Left ventricle myocardium inferior (tissue), 1 donor: Measurements from ENCODE around the gene PDE4DIP. TPM values are rescaled to one million over a fixed set of nuclear protein-coding genes. Genes with fewer than 3 reads are reported as not detected.
"Not testable (repeated sequence)": the region's sequence is repeated elsewhere in the genome, so short reads cannot be mapped to it uniquely, and the experiment has no call there.

Experiments used
- DNase-seq: peaks from one replicate; pipeline ENCODE4 v3.0.0-alpha.2; 2020
- H3K27ac ChIP-seq: fragments of 200-600 bp; replicated peaks from 2 replicates; pipeline ENCODE4 v1.8.0; 2021
- H3K27me3 ChIP-seq: fragments of 200-600 bp; 2 replicates; pipeline ENCODE4 v1.8.0; 2021; ENCODE audit warnings: low read depth
- H3K36me3 ChIP-seq: fragments of 200-600 bp; 2 replicates; pipeline ENCODE4 v1.8.0; 2021
- H3K4me1 ChIP-seq: fragments of 200-600 bp; 2 replicates; pipeline ENCODE4 v1.8.0; 2021
- H3K4me3 ChIP-seq: fragments of 200-600 bp; 2 replicates; pipeline ENCODE4 v1.8.0; 2021; ENCODE audit warnings: mild to moderate bottlenecking, moderate library complexity
- H3K9me3 ChIP-seq: fragments of 200-600 bp; replicated peaks from 2 replicates; pipeline ENCODE4 v1.8.0; 2021
- intact Hi-C: fragments of 100-400 bp; cut with micrococcal nuclease; formaldehyde crosslinking; loops from one replicate; pipeline ENCODE4 v1.11.0; 2022
- total RNA-seq: library from RNA; stranded (reverse); fragmentation: NEBNext Ultra II Directional; extraction: Animal tissue kit (Norgen Biotek cat#: 25700); gene quantifications from one replicate; pipeline ENCODE4 v1.2.1, GENCODE V29; 2021
- donor health status: DM: no; HTN: yes; CAD: no; lungs with severe emphysema.

The PDE4DIP gene
- total RNA-seq, 1 donor from 2014 or later, result 2,016 TPM

- H3K4me1 ChIP-seq, H3K36me3 ChIP-seq, H3K9me3 ChIP-seq, DNase-seq, H3K27ac ChIP-seq, H3K27me3 ChIP-seq, H3K4me3 ChIP-seq, intact Hi-C loops: not testable (repeated sequence)
These were observed 9.1 kb downstream of the PDE4DIP start for GRCh38 chr1:148853363-148853762.

- H3K27me3 ChIP-seq, intact Hi-C loops, H3K27ac ChIP-seq, H3K9me3 ChIP-seq, H3K36me3 ChIP-seq, H3K4me3 ChIP-seq, H3K4me1 ChIP-seq, DNase-seq: not testable (repeated sequence)
These were observed 9.8 kb downstream of the PDE4DIP start for GRCh38 chr1:148854063-148854462.

DNA sequence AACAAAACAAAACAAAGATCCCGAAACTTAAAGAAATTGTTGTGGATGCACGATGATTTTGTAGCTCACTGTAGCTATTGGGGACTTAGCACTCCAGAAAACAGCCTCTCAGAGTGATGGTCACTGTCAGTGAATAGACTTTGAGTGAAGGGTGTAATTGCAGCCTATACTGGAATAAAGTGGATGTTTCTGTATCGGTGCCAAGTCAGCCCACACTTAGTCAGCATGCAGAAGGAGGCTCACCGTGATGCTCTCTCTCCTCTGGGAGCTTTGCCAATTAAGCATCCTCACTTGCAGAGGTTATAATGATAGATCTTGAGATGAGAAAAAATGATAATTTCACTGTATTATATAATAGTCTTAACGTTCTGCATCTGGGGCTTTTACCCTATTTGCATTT lies 11.1 kb downstream of the PDE4DIP start:
- intact Hi-C loops, H3K36me3 ChIP-seq, H3K9me3 ChIP-seq, H3K27ac ChIP-seq, H3K4me1 ChIP-seq, H3K4me3 ChIP-seq, DNase-seq, H3K27me3 ChIP-seq: not testable (repeated sequence)

DNA sequence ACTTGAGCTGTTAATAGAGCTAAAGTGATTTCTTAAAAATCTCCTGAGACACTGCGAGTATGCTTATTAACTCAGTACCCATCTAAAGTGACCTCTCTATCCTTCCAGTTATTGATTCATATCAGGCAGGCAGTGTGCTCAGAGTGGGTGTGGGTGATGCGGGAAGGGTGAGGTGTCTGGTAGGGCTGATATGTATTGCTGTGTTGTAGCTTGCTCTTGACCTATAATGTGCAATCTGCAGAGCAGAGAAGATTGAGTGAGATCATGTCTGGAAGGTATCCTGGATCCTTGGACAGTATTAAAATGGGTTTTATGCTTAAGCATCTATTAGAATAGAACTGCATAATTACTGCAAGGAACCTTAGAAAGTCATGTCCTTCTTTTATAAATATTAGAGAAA lies 15.8 kb downstream of the PDE4DIP start:
- H3K36me3 ChIP-seq, intact Hi-C loops, H3K4me3 ChIP-seq, H3K4me1 ChIP-seq, DNase-seq, H3K27ac ChIP-seq, H3K9me3 ChIP-seq, H3K27me3 ChIP-seq: not testable (repeated sequence)

DNA sequence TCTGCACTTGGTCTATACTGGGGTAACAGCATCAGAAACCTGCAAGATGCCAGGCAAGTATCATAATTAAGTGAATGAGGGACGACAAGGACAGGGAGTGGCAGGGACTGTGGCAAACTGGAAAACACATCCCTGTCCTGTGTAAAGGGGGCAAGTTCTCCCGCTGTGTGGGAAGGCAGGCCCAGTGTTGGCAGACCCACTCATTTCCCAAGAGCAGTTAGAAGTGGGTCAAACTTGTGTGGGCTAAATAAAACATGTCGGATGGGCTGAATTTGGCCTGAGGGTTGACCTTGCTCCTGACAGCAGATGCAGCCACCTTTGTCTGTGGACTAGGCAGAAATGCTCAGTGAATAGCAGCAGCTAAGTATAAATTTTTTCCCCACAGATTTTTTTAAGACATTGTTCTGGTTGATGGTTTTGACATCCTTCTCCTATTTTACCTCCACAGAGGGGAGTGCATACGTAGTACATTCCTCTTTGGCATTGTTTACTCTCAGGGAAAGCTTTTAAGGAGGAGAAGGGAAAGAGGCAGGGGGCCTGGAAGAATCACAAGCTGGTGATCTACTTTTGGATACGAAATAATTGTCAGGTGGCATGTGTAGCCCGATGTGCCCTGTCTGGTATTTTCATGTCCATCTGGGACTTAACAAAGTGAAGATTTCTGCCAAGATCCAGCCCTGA lies 16.5 kb downstream of the PDE4DIP start:
- H3K9me3 ChIP-seq, H3K27ac ChIP-seq, H3K4me3 ChIP-seq, DNase-seq, intact Hi-C loops, H3K4me1 ChIP-seq, H3K36me3 ChIP-seq, H3K27me3 ChIP-seq: not testable (repeated sequence)

DNA sequence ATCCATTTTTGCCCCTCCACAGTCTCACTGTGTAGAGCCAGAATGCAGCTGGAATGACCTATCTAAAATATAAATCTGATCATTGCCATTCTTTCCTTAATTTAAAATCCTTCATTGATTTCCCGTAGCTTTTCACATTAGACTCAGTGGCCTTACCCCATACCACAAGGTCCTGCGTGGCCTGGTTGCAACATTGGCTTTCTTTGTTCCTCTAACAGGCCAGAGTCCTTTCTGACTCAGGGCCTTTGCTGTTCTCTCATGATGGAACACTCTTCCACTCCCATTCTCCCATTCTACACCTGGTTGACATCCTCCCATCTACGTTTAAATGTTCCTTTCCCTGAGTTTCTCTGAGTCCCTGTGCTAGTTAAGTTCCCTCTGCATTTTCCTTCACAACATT lies 18.4 kb downstream of the PDE4DIP start:
- H3K27ac ChIP-seq, intact Hi-C loops, DNase-seq, H3K4me3 ChIP-seq, H3K27me3 ChIP-seq, H3K36me3 ChIP-seq, H3K9me3 ChIP-seq, H3K4me1 ChIP-seq: not testable (repeated sequence)

DNA sequence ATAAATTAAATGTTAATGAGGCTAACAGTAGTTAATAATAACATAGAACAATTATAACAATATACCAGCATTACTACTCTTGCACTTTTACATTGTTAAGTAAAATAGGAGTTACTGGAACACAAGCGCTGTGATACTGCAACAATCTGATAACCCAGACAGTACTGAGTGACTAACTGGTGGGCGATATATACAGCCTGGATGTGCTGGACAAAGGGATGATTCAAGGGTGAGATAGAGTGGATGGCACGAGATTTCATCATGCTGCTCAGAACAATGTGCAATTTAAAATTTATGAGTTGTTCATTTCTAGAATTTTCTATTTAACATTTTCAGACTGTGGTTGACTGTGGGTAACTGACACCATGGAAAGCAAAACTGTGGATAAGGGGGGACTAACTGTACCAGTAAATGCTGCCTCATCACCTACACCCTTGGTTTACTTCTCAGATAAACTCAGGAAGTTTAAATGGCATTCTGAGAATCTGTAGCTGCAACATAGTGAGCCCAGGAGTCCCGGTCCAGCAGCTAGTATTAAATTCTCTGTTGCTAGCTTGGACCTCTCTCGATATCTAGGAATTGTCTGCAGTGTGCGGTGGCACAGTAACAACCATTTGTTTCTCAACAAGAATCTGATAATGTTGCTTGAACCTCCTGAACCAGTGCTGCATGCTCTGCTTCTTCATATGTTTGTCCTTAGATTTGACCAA lies 24.9 kb downstream of the PDE4DIP start:
- H3K4me3 ChIP-seq, intact Hi-C loops, DNase-seq, H3K9me3 ChIP-seq, H3K4me1 ChIP-seq, H3K27ac ChIP-seq, H3K27me3 ChIP-seq, H3K36me3 ChIP-seq: not testable (repeated sequence)

DNA sequence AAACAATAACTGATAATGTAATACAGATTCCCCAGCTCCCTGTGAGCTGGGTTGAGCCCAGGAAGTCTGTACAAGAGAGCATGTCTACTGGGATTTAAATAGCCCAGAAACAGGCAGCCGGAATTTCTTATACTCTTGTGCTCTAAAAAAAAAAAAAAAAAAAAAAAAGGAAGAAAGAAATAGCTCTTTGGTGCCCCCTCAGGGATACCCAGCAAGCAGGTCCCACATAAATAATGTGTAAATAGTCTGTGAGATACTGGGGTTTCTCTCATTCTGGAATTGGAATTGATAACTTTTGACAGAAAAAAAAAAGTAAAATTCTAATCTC lies 25.4 kb downstream of the PDE4DIP start:
- H3K36me3 ChIP-seq, H3K27me3 ChIP-seq, H3K4me1 ChIP-seq, H3K4me3 ChIP-seq, DNase-seq, intact Hi-C loops, H3K9me3 ChIP-seq, H3K27ac ChIP-seq: not testable (repeated sequence)

DNA sequence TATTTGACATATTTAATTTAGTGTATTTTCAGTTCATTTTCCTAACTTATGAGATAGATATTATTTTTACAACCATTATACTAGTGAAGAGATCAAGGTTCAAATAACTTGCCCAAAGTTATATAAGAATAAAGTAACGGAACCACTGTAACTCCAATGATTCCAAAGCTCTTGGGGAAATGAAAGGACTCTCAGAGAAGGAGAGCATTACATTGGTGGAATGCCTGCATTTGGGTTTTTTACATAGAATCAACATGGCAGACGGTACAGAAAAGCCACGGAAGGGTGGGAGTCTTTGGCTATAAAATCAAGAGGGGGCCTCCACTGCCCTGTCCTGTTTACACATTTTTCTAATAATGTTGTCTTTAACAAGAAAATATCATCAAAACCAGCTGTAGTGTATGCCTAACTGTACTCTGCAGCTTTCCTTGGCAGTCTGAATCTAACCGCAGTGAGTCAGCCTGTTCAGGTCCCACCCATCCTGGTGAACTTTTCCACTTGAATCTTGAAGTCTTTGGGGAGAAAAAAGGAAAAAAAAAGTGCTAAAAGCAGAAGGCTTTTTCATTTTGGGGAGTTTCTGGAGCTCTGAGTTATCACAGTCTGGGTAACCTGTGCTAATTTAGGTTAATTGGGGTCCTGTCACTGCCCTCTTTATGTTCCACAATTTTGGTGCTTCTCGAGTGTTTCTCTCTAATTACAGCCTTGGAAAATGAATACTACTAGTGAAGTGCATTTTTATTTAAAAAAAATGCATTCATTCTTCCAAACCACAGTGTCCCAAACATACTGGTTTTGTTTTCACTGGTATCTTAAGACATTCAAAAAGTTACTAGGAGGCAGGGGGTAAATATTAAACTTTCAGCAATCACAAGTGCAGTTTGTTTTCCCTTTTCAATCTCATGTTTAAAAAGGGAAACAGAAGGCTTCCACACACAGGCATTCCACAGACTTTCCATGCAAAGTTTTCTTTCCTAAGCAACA lies 30.5 kb downstream of the PDE4DIP start:
- intact Hi-C loops, DNase-seq, H3K27ac ChIP-seq, H3K36me3 ChIP-seq, H3K4me1 ChIP-seq, H3K4me3 ChIP-seq, H3K27me3 ChIP-seq, H3K9me3 ChIP-seq: not testable (repeated sequence)

GRCh38 chr1:148879812-148880416 lies 35.7 kb downstream of the PDE4DIP start:
- DNase-seq, H3K27ac ChIP-seq, H3K27me3 ChIP-seq, intact Hi-C loops, H3K36me3 ChIP-seq, H3K4me3 ChIP-seq, H3K4me1 ChIP-seq, H3K9me3 ChIP-seq: not testable (repeated sequence)

DNA sequence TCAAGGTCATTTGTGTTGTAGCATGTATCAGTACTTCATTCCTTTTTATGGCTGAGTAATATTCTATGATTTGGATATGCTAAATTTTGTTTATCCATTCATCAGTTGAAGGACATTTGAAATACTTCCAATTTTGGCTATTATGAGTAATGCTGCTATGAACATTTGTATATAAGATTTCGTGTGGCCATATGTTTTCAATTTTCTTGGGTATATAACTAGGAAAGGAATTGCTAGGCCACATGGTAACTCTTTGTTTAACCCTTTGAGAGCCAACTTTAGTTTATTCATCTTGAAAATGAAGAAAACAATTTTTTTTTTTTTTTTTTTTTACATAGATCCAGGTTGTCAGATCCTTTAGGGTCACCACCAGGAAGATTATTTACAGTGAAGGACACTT lies 37.0 kb downstream of the PDE4DIP start:
- H3K9me3 ChIP-seq, H3K27me3 ChIP-seq, H3K4me3 ChIP-seq, DNase-seq, H3K36me3 ChIP-seq, H3K27ac ChIP-seq, intact Hi-C loops, H3K4me1 ChIP-seq: not testable (repeated sequence)

DNA sequence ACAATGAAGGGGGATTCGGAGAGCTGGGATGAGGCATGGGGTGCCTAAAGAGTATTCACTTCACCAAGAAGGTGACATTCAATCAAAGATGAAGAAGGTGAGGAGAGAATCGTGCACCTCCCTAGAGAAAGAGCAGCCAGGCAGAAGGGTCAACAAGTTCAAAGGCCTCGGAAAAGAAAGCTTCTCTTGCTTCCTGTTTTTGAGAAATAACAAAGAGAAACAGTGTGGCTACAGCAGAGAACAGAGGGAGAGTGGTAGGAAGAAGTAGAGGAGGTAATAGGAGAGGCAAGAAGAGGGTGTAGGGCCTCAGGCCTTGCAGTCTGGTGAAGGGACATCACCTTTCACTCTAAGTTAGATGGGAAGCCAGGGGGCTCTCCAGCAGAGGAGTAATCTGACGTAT lies 41.0 kb downstream of the PDE4DIP start:
- H3K27me3 ChIP-seq, H3K4me1 ChIP-seq, intact Hi-C loops, DNase-seq, H3K9me3 ChIP-seq, H3K27ac ChIP-seq, H3K36me3 ChIP-seq, H3K4me3 ChIP-seq: not testable (repeated sequence)

DNA sequence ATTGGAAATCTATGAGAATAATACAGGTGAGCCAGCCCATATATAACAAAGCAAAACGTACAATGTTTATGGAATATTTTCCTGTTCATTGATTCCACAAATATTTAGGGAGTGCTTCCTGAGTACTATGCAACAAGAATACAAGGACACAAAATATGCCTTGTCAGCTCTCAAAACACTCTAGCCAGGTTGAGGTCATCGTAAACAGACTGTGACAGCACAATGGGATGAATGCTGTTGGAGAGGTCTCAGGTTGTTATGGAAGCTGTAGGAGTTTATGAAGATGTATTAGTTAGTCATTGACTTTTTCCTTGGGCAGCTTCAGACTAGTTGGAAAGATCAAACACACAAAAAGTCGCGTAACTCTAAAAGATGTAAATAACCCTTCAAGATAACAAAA lies 42.1 kb downstream of the PDE4DIP start:
- H3K4me3 ChIP-seq, DNase-seq, H3K36me3 ChIP-seq, H3K27ac ChIP-seq, H3K4me1 ChIP-seq, intact Hi-C loops, H3K27me3 ChIP-seq, H3K9me3 ChIP-seq: not testable (repeated sequence)
